Sigmoid colon (tissue), 4 donors: ENCODE measurements around the gene HTT.

Source experiments
- CTCF ChIP-seq, 4 experiments: fragments of 450-650 bp in 3 of 4; fragments of 200-600 bp in 1 of 4; IDR thresholded peaks; one replicate each; pipeline ENCODE4 v1.5.1; 2016 to 2019; ENCODE audit warnings: antibody characterized with exemption in 4 of 4, mild to moderate bottlenecking in 3 of 4, moderate library complexity in 2 of 4
- EP300 ChIP-seq, 4 donors: sonication (generic); formaldehyde crosslinking; IDR thresholded peaks; one replicate each; pipeline ENCODE4 v1.6.1; 2017; ENCODE audit warnings: antibody characterized with exemption in 4 of 4
- POLR2A ChIP-seq, 2 donors: fragments of 450-650 bp; IDR thresholded peaks; one replicate each; pipeline ENCODE4 v1.6.1; 2016; ENCODE audit warnings: antibody characterized with exemption in 2 of 2, mild to moderate bottlenecking in 2 of 2, moderate library complexity in 2 of 2
- POLR2AphosphoS5 ChIP-seq, 4 donors: sonication (generic); formaldehyde crosslinking; IDR thresholded peaks; one replicate each; pipeline ENCODE4 v1.6.1; 2017; ENCODE audit warnings: antibody characterized with exemption in 4 of 4

DNA sequence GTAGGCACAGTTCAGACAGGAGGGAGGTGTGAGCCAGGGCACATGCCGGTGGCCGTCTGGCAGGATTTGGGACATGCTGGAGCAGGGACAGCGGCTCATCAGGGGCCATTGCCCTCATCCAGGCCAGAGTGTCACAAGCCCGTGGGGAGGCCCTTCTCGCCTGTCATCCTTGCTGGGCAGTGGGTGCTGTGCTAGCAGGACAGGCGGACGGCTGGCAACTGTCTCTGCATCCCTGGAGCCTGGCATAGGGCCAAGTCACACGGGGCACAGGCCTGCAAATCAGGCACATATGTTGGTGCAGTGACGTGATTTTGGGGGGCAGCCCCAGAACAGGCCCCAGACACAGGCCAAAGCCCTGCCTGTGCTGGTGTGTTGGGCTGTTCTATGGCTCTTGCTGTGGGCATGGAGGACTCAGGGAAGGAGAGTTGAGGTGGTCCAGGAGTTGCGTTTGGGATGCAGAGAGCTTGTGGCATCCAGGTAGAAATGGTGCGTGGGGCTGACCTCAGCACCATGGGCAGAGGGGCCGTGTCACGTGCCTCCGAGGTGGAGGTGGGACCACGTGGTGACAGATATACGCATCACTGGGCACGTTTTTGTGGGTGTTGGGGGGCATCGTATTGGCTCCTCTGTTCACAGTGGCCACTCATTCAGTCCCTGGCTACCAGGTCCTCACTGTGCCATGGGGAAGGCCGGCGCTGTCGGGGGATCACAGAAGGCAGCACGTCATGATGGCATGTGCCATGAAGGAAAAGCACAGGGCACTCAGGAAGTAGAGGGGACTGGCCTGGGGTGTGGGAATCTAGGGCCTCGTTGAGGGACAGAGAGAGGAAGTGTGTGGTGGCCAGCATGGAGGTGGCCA, 159.9 kb downstream of the HTT start:
- no peak for TF ChIP-seq POLR2A (IDR thresholded peaks at IDR 0.05)
- no peak for TF ChIP-seq POLR2AphosphoS5 (IDR thresholded peaks at IDR 0.05)
- no peak for TF ChIP-seq CTCF (IDR thresholded peaks at IDR 0.05)
- no peak for TF ChIP-seq EP300 (IDR thresholded peaks at IDR 0.05)
